Measurements from ENCODE around the gene DOCK10.

DOCK10 gene

DNA sequence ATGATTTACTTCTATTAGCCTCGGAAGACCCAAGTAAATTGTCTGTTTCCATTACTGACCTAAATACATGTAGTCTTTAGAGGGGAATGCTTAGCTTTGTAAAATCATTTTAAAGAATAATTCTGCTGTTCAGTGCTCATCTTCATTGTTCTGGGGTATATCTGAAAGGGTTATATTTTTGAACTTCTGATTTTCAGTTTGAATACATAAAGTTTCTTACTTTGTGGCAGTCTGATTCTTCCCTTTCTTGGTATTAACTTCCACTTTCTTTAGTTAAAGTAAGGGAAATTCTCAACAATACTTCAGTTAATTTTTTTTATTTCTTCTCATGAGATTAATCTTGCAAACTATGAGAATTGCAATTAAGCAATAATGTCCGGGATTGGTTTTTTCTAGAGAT, 148.4 kb downstream of the DOCK10 start:
- Histone ChIP-seq H3K4me3 (ENCODE audit: low read depth, low read length) (no peak overlapping the region), H3K36me3 (ENCODE audit: control insufficient read depth, insufficient read depth, low read length) (no peaks in the 10 kb centered on the region), H3K4me1 (ENCODE audit: control insufficient read depth, insufficient read depth, low read length) (peaks cover 8% of the 10 kb centered on the region; the same call in 1 of the 2 replicates), H3K9me3 (ENCODE audit: control insufficient read depth, insufficient read depth, low read length) (no peaks in the 10 kb centered on the region), H3K27ac (ENCODE audit: low read depth, low read length) (no peak overlapping the region), H3K27me3 (ENCODE audit: control insufficient read depth, insufficient read depth, low read length) (no peaks in the 10 kb centered on the region; the same call in 1 of the 2 replicates), H3K9ac (ENCODE audit: low read depth, low read length) (no peak overlapping the region)

DNA sequence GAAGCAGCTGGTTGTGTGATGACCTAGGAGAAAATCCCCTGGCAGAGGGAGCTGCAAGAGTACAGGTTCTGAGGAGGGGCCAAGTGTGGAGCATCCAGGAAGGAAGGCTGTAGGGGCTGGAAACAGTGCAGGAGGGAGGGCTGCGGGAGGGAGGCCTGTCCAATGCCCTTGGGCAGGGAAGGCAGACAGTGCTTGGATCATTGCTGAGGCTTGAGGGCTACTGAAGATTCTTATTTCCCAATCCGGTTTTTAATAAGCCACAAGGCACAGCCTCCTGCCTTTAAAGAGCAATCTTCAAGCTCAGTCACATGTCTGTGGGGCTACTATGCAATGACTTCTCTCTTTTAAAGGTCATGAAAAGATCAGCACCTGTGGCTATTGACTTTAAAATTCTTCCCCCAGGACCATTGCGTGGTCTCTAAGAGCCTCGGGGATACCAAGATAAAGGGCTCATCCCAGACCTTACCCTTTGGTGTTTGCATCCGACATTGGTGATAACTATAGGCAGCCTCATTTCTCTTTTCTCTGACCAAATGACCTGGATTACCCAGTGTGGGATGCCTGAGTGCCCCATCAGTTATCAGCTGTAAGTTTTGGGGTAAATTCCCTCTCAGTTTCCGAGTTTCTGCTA, 149.6 kb downstream of the DOCK10 start:
- no peak overlapping the region for H3K4me3 ChIP-seq (ENCODE audit: low read depth, low read length)
- peaks cover 8% of the 10 kb centered on the region; the same call in 1 of the 2 replicates for H3K4me1 ChIP-seq (ENCODE audit: control insufficient read depth, insufficient read depth, low read length)
- no peaks in the 10 kb centered on the region for H3K9me3 ChIP-seq (ENCODE audit: control insufficient read depth, insufficient read depth, low read length)
- H3K27me3 ChIP-seq (ENCODE audit: control insufficient read depth, insufficient read depth, low read length): no peaks in the 10 kb centered on the region; the same call in 1 of the 2 replicates
- H3K27ac ChIP-seq (ENCODE audit: low read depth, low read length): no peak overlapping the region
- H3K36me3 ChIP-seq (ENCODE audit: control insufficient read depth, insufficient read depth, low read length): no peaks in the 10 kb centered on the region
- no peak overlapping the region for H3K9ac ChIP-seq (ENCODE audit: low read depth, low read length)

DNA sequence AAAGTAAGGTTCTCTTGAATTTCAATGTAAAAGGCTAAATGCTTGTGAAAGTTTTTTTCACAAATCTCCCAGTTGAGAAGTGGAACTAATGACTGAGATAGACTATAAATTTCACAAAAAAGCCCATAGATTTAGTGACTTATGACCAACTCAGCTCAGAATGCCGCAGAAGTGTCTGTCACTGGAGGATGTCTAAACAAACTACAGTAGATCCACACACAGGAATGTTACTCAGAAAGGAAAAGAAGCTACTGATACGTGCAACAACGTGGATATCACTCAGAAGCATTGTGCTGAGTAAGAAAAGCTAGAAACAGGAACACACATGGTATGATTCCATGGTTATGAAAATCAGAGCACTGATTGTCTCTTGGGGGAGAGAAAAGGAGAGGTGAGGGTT, 151.9 kb downstream of the DOCK10 start:
- Histone ChIP-seq H3K4me1 (ENCODE audit: control insufficient read depth, insufficient read depth, low read length) (peaks cover 8% of the 10 kb centered on the region; the same call in 1 of the 2 replicates), H3K27me3 (ENCODE audit: control insufficient read depth, insufficient read depth, low read length) (no peaks in the 10 kb centered on the region; the same call in 1 of the 2 replicates), H3K9ac (ENCODE audit: low read depth, low read length) (no peak overlapping the region), H3K36me3 (ENCODE audit: control insufficient read depth, insufficient read depth, low read length) (no peaks in the 10 kb centered on the region), H3K27ac (ENCODE audit: low read depth, low read length) (no peak overlapping the region), H3K4me3 (ENCODE audit: low read depth, low read length) (no peak overlapping the region), H3K9me3 (ENCODE audit: control insufficient read depth, insufficient read depth, low read length) (no peaks in the 10 kb centered on the region)

DNA sequence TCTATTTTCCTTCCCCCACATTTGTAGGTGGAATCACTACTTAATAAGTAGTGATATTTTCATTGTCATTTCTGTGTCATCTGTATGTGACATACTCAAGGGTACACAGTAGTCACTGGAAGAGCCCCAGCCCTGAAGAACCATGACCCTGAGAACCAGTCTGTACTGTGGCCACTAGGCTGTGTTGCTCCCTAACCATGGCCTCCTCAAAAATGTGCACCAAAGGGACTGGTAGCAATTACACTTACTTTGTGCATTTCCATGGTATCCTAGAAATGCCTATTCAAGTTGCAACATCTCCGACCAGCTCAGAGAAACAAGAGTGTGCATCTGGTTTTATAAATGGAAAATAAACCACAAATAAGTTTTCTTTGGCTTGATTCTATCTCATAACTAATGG, 155.1 kb downstream of the DOCK10 start:
- H3K9ac ChIP-seq (ENCODE audit: low read depth, low read length): no peak overlapping the region
- no peaks in the 10 kb centered on the region for H3K4me1 ChIP-seq (ENCODE audit: control insufficient read depth, insufficient read depth, low read length)
- no peaks in the 10 kb centered on the region for H3K36me3 ChIP-seq (ENCODE audit: control insufficient read depth, insufficient read depth, low read length)
- no peaks in the 10 kb centered on the region for H3K27me3 ChIP-seq (ENCODE audit: control insufficient read depth, insufficient read depth, low read length)
- no peaks in the 10 kb centered on the region for H3K9me3 ChIP-seq (ENCODE audit: control insufficient read depth, insufficient read depth, low read length)
- no peak overlapping the region for H3K4me3 ChIP-seq (ENCODE audit: low read depth, low read length)
- H3K27ac ChIP-seq (ENCODE audit: low read depth, low read length): no peak overlapping the region

DNA sequence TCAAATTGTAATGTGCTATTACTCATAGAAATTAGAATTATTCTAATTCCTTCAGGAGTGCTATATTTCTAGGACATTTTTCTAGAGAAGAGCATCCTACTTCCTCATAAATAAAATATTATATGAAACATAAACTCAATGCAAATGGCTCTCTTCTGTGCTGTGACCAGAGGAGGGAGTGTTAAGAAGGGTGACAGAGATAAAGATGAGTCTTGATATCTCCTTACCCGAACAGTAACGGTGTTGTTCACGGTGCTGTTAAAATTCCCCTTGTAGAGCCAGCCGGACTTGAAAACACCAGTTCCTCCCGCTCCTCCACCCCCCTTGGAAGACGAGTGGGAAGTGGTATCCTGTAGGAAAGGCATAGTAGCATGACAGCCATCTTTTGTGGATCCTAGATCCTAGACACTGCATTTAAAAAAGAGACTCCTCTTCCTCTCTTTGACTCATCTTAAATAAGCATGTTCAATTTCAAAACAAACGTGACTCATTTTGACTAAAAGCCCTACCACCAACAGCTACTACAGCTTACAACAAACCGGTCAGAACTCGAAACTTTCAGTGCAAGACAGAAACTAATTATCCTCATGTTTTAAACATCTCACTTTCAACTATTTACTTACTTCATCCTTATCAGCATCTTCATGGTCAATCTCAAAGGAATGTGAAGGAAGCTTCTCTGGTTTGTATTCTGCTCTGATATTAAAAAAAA, 156.3 kb downstream of the DOCK10 start:
- H3K27me3 ChIP-seq (ENCODE audit: control insufficient read depth, insufficient read depth, low read length): no peaks in the 10 kb centered on the region
- no peak overlapping the region for H3K27ac ChIP-seq (ENCODE audit: low read depth, low read length)
- no peak overlapping the region for H3K9ac ChIP-seq (ENCODE audit: low read depth, low read length)
- H3K9me3 ChIP-seq (ENCODE audit: control insufficient read depth, insufficient read depth, low read length): no peaks in the 10 kb centered on the region
- no peaks in the 10 kb centered on the region for H3K4me1 ChIP-seq (ENCODE audit: control insufficient read depth, insufficient read depth, low read length)
- no peaks in the 10 kb centered on the region for H3K36me3 ChIP-seq (ENCODE audit: control insufficient read depth, insufficient read depth, low read length)
- H3K4me3 ChIP-seq (ENCODE audit: low read depth, low read length): no peak overlapping the region

DNA sequence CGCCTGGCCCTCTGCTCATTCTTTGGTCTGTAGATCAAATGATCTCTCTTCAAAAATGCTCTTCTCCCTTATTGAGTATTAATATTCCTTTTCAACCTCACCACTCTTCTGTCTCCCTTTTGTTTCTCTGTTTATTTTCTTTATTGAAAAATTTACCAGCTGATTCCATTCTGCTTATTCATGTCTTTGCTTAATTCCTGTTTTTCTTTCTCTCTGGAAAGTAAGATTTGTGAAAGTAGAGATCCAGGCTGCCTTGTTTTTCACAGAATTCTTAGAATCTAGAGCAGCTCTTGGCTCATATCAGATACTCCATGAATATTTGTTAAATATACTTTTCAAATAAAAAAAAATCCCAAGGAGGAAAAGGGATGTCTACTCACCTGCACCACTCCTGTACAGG, 157.0 kb downstream of the DOCK10 start:
- Histone ChIP-seq H3K27ac (ENCODE audit: low read depth, low read length) (no peak overlapping the region), H3K36me3 (ENCODE audit: control insufficient read depth, insufficient read depth, low read length) (no peaks in the 10 kb centered on the region), H3K9ac (ENCODE audit: low read depth, low read length) (no peak overlapping the region), H3K9me3 (ENCODE audit: control insufficient read depth, insufficient read depth, low read length) (no peaks in the 10 kb centered on the region), H3K4me1 (ENCODE audit: control insufficient read depth, insufficient read depth, low read length) (no peaks in the 10 kb centered on the region), H3K4me3 (ENCODE audit: low read depth, low read length) (no peak overlapping the region), H3K27me3 (ENCODE audit: control insufficient read depth, insufficient read depth, low read length) (no peaks in the 10 kb centered on the region)

DNA sequence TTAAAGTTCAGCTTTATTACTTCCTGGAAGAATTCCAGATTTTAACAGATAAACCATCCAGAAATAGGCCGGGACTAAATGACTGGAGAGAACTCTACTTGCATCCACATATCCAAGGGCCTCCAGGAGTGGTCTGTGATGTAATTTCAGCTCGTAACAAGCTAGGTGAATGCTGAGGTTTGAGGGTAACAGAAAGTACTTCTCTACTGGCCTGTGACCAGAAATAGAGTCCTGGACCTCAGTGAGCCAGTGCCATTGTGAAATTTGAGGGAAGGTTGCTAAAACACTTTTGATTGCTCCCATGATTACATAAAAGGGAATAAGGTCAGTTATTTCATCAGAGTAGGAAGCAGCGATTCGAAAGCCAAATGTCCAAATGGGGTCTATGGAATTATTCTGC, 158.1 kb downstream of the DOCK10 start:
- Histone ChIP-seq H3K4me3 (ENCODE audit: low read depth, low read length) (no peak overlapping the region), H3K36me3 (ENCODE audit: control insufficient read depth, insufficient read depth, low read length) (no peaks in the 10 kb centered on the region), H3K9me3 (ENCODE audit: control insufficient read depth, insufficient read depth, low read length) (no peaks in the 10 kb centered on the region), H3K9ac (ENCODE audit: low read depth, low read length) (no peak overlapping the region), H3K27ac (ENCODE audit: low read depth, low read length) (no peak overlapping the region), H3K4me1 (ENCODE audit: control insufficient read depth, insufficient read depth, low read length) (no peaks in the 10 kb centered on the region), H3K27me3 (ENCODE audit: control insufficient read depth, insufficient read depth, low read length) (no peaks in the 10 kb centered on the region)

DNA sequence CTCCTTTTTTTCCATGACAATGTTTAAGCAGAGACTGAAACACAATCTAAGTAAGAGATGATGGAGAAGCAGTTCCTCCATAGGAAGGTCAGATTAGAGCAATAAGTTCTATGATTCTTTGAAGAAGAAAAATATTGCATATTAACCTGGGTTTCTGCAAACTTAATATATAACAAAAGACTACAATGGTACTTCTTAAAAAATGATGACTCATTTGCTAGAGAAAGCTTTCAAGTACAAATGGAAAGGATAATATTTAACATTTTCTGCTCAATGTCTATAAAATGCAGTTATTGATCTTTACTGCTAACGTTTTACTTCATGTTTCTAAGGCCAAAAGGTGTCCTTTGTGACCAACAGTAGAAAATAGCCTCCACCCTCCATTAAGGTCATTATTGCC, 158.6 kb downstream of the DOCK10 start:
- Histone ChIP-seq H3K4me1 (ENCODE audit: control insufficient read depth, insufficient read depth, low read length) (no peaks in the 10 kb centered on the region), H3K9ac (ENCODE audit: low read depth, low read length) (no peak overlapping the region), H3K27me3 (ENCODE audit: control insufficient read depth, insufficient read depth, low read length) (no peaks in the 10 kb centered on the region), H3K4me3 (ENCODE audit: low read depth, low read length) (no peak overlapping the region), H3K36me3 (ENCODE audit: control insufficient read depth, insufficient read depth, low read length) (no peaks in the 10 kb centered on the region), H3K27ac (ENCODE audit: low read depth, low read length) (no peak overlapping the region), H3K9me3 (ENCODE audit: control insufficient read depth, insufficient read depth, low read length) (no peaks in the 10 kb centered on the region)

DNA sequence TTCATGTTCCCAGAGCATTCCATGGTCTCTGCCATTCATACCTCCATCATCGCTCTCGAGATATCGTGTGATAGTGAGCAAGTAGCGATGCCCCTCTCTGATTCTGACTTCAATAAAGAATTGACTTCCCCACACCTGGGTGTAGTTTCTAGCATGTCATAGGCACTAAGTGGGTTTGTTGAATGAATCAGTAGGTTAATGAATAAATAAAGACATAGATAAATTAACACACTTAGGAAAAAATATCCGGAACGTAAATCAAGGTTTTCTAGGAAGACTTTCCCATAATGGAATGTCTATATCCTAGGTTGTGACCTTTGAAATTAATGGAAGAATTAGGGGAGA, 159.1 kb downstream of the DOCK10 start:
- no peak overlapping the region for H3K9ac ChIP-seq (ENCODE audit: low read depth, low read length)
- no peaks in the 10 kb centered on the region for H3K4me1 ChIP-seq (ENCODE audit: control insufficient read depth, insufficient read depth, low read length)
- no peak overlapping the region for H3K4me3 ChIP-seq (ENCODE audit: low read depth, low read length)
- H3K27me3 ChIP-seq (ENCODE audit: control insufficient read depth, insufficient read depth, low read length): no peaks in the 10 kb centered on the region
- H3K27ac ChIP-seq (ENCODE audit: low read depth, low read length): no peak overlapping the region
- H3K36me3 ChIP-seq (ENCODE audit: control insufficient read depth, insufficient read depth, low read length): no peaks in the 10 kb centered on the region
- no peaks in the 10 kb centered on the region for H3K9me3 ChIP-seq (ENCODE audit: control insufficient read depth, insufficient read depth, low read length)

DNA sequence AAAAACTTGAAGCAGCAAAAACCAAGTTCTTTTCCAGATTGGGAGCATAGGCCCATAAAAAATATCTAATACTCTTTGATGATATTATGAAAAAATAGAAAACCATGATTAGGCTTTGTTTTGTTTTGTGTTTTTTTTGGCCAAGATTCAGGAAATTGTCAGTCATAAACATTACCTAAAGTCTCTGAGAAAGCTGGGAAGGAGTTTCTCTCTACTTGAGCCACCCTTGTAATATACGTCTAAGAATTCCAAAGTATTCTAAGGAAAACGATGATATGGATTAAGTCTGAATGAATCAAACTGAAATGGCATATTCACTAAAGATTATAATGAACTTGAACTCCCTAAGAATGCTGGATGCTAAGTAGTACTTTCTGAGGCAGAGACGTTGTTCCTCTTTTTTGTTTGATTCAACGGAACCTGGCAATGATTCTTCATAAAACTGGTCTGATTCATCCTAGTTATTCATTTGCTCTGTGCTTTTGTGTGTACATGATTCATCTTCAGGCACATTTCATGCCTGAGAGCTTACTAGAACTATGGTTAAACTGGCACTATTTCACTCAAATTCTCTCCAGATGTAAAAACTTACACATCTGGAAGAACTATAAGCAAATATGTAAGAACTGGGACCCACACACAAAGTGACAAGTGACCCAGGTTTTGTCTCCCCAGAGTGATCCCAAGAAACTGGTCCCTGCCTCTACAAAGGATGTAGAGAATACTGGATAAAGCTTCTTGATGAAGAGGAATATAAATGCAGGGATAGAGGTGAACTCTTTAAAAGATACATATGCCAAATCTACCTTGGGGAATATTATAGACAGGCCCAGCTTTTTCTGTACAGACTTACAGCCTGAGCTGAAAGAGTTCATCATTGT, 159.7 kb downstream of the DOCK10 start:
- Histone ChIP-seq H3K27me3 (ENCODE audit: control insufficient read depth, insufficient read depth, low read length) (no peaks in the 10 kb centered on the region), H3K4me1 (ENCODE audit: control insufficient read depth, insufficient read depth, low read length) (no peaks in the 10 kb centered on the region), H3K4me3 (ENCODE audit: low read depth, low read length) (no peak overlapping the region), H3K9ac (ENCODE audit: low read depth, low read length) (no peak overlapping the region), H3K27ac (ENCODE audit: low read depth, low read length) (no peak overlapping the region), H3K36me3 (ENCODE audit: control insufficient read depth, insufficient read depth, low read length) (no peaks in the 10 kb centered on the region), H3K9me3 (ENCODE audit: control insufficient read depth, insufficient read depth, low read length) (no peaks in the 10 kb centered on the region)

DNA sequence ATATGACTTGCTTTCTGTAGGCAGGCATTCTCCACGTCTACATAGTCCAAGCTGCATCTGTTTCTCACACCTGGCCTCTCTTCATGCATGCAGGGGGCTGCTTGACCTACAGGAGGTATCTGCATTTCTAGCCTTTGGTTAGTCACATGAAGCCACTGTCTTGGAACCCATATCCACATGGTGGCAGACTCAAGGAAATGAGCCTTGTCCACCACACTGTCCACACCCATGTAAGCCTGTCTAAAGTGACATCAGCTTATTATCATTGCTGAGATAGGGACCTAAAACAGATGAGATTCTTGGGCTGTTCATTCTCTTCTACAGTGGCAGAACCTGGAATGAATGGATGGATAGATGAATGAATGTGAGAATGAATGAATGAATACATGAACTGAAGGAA, 160.4 kb downstream of the DOCK10 start:
- Histone ChIP-seq H3K4me1 (ENCODE audit: control insufficient read depth, insufficient read depth, low read length) (no peaks in the 10 kb centered on the region), H3K9me3 (ENCODE audit: control insufficient read depth, insufficient read depth, low read length) (no peaks in the 10 kb centered on the region), H3K27me3 (ENCODE audit: control insufficient read depth, insufficient read depth, low read length) (no peaks in the 10 kb centered on the region), H3K36me3 (ENCODE audit: control insufficient read depth, insufficient read depth, low read length) (no peaks in the 10 kb centered on the region), H3K4me3 (ENCODE audit: low read depth, low read length) (no peak overlapping the region), H3K9ac (ENCODE audit: low read depth, low read length) (no peak overlapping the region), H3K27ac (ENCODE audit: low read depth, low read length) (no peak overlapping the region)
